ENCODE data around the gene DHRS7. TPM values are rescaled to one million over a fixed set of nuclear protein-coding genes. Genes with fewer than 3 reads are reported as not detected.

The DHRS7 gene
- total RNA-seq, 1 donor from 2014 or later, result 69.3 TPM

DNA sequence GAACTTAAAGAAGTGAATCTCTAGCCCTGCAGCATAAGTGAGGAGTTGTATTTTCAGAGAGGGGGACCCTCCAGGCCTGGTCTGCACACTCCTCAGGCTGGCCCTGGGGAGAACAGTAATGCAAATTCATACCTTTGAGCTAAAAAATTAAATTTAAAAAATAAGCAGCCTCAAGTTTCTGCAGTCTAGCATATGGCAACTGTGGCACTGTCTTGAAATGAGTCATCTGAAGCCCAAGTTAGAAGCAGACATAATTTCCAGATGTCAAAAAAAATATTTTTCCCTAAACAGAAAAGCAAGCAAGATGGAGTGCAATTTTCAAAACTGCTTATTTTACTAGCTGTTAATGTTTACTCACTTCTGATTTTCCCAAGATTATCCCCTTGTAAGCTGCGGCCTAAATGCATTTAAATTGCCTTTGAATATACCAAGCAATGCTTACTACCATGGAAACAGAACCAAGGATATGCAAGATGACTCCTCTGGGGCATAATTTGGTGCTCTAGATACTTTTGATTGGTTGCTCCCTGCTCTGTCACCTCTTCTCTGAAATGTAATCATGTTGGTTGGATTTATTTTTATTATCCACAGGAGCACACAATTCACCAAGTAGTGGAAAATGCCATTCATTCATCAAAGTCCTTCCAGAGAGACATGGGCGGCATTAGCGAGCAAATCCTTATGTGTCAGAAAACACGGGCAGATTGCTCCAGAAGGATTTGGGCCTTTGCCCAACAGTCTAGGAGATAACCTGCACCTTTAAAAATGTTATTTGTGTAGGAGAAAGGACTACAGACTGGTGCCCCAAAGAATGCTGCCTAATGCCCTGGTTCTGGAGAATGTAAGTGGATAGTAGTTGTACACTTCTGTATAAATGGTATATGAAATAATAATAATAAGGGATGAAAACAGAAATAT, 25.0 kb upstream of the DHRS7 start:
- H3K27me3 ChIP-seq, result no peaks in the 10 kb centered on the region
- TF ChIP-seq, protein P1, sequence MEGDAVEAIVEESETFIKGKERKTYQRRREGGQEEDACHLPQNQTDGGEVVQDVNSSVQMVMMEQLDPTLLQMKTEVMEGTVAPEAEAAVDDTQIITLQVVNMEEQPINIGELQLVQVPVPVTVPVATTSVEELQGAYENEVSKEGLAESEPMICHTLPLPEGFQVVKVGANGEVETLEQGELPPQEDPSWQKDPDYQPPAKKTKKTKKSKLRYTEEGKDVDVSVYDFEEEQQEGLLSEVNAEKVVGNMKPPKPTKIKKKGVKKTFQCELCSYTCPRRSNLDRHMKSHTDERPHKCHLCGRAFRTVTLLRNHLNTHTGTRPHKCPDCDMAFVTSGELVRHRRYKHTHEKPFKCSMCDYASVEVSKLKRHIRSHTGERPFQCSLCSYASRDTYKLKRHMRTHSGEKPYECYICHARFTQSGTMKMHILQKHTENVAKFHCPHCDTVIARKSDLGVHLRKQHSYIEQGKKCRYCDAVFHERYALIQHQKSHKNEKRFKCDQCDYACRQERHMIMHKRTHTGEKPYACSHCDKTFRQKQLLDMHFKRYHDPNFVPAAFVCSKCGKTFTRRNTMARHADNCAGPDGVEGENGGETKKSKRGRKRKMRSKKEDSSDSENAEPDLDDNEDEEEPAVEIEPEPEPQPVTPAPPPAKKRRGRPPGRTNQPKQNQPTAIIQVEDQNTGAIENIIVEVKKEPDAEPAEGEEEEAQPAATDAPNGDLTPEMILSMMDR (IDR thresholded peaks at IDR 0.05), result no peak
- no peak overlapping the region for H3K27ac ChIP-seq
- H3K9me3 ChIP-seq, result no peaks in the 10 kb centered on the region
- DNase-seq, result no peak
- no peaks in the 10 kb centered on the region for H3K36me3 ChIP-seq
- H3K4me1 ChIP-seq, result no peaks in the 10 kb centered on the region
- ATAC-seq, result no peak
- intact Hi-C loops (cut with DNase I), result loop anchor here (10.0 kb wide), 2 partner anchors 125 to 225 kb away; no protein-coding TSS in a partner anchor
- H3K4me3 ChIP-seq, result no peak overlapping the region

DNA sequence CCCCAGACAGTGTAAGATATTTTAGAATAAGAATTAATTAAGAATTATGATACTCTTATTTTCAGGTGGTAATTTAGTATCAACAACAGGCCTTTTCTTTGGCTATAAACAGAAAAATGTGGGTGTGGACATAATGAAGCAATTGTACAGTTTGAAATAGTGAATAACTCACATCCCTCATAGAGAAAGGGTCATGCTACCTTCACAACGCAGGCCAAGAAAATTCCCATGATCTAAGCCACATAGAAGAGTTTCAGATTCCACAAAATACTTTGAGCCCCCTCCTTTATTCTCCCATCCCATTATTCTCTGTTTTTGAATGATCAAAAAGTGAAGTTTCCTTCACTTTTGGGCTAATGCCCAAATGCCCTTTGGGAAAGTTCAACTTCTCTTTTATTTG, 23.5 kb upstream of the DHRS7 start:
- no peak overlapping the region for H3K27ac ChIP-seq
- intact Hi-C loops (cut with DNase I), result loop anchor here (10.0 kb wide), 2 partner anchors 124 to 224 kb away; no protein-coding TSS in a partner anchor

DNA sequence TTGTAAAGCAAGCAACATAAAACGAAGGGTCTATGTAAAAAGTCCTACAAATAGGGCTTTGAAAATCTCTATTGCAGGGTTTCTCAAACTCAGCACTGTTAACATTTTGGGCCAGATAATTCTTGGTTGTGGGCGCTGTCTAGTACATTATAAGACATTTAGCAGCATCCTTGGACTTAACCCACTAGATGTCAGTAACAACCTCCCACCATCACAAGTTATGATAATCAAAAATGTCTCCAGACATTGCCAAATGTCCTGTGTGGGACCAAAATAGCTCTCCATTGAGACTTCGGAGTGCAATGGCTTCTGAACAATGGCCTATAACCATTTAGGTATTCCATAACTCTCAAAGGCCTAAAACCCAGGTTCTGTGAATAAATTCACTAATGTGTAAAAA, 22.9 kb upstream of the DHRS7 start:
- ATAC-seq (no peak), DNase-seq (no peak)
- H3K27ac ChIP-seq, result no peak overlapping the region
- H3K4me3 ChIP-seq, result no peak overlapping the region
- H3K9me3 ChIP-seq, result no peaks in the 10 kb centered on the region
- no peaks in the 10 kb centered on the region for H3K27me3 ChIP-seq
- intact Hi-C loops (cut with DNase I), result loop anchor here (10.0 kb wide), 2 partner anchors 123 to 223 kb away; no protein-coding TSS in a partner anchor
- TF ChIP-seq, protein P1 (IDR thresholded peaks at IDR 0.05), result no peak
- H3K36me3 ChIP-seq, result no peaks in the 10 kb centered on the region
- H3K4me1 ChIP-seq, result peaks cover 6% of the 10 kb centered on the region

More for the DNA sequence above, 23.5 kb upstream of the DHRS7 start:
- H3K9me3 ChIP-seq, result no peaks in the 10 kb centered on the region
- DNase-seq (no peak), ATAC-seq (no peak)
- no peaks in the 10 kb centered on the region for H3K36me3 ChIP-seq
- no peaks in the 10 kb centered on the region for H3K27me3 ChIP-seq
- peaks cover 4% of the 10 kb centered on the region for H3K4me1 ChIP-seq
- TF ChIP-seq, protein P1 (IDR thresholded peaks at IDR 0.05), result no peak
- H3K4me3 ChIP-seq, result no peak overlapping the region

DNA sequence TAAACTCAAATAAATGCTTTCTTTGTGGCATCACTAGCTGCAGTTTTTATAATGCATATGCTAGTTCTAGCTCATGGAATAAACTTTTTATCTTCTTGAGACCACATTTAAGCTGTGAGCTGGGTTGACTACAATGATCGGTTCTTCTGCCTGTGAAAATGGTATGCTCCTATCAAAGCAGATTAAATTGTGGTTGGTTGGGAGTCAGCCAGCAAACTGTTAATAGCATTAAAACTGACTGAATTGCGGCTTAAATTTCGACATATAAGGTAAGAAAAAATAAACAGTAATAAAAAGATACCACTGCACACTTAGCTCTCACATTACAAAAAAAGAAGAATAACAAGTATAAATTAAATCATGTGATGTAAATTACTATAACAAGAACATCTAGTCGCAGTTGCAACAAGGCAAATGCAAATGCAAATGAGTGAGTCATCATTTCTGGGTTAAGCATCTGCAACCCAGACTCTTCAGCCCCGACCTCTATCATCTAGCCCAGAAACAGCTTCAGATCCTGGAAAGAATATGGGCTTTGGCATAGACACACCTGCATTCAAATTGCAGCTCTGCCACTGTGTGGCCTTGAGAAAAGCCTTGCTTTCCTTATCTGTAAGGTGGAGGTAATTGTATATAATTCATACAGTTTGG, 19.8 kb upstream of the DHRS7 start:
- intact Hi-C loops (cut with DNase I), result loop anchor here (10.0 kb wide), 2 partner anchors 120 to 220 kb away; no protein-coding TSS in a partner anchor
- no peaks in the 10 kb centered on the region for H3K27me3 ChIP-seq
- TF ChIP-seq, protein P1 (IDR thresholded peaks at IDR 0.05), result no peak
- no peak overlapping the region for H3K4me3 ChIP-seq
- ATAC-seq (no peak), DNase-seq (no peak)
- H3K36me3 ChIP-seq, result no peaks in the 10 kb centered on the region
- no peaks in the 10 kb centered on the region for H3K9me3 ChIP-seq
- H3K4me1 ChIP-seq, result peaks cover 6% of the 10 kb centered on the region
- no peak overlapping the region for H3K27ac ChIP-seq

DNA sequence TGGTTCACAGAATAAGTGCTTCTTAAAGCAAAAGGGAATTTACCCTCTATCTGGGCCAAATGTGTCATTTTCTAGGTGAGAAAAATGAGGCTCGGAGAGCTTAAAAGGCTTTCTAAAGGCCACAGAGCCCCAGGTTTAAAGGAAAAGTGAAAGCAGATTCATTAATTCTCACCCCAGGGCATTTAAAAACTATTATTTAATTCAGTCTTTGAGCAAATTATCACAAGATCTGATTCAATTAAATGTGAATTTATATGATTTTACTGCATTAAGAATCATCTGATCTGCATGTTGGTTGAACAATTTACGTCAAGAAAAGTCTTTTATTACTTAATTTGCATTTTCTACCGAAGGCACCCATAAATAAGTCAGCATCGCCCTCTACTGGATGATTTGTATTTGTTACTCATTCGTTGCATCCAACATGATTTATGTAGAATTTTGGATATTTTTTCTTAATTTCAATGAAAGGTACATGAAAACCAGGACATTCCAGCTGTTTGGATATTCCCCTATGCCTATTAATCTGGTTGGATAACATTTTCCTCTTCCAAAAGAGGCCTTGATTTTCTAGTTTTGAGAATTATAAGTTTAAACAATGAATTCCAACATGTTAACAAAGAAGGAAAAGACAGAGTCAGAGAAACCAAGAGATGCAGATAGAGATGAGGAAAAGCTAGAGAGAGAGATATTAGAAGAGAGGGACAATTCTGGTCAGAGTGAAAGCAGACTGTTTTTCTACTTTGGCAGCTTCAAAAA, 19.1 kb upstream of the DHRS7 start:
- intact Hi-C loops (cut with DNase I), result loop anchor here (10.0 kb wide), 2 partner anchors 120 to 220 kb away; no protein-coding TSS in a partner anchor
- Histone ChIP-seq H3K36me3 (no peaks in the 10 kb centered on the region), H3K9me3 (no peaks in the 10 kb centered on the region), H3K4me3 (peak overlapping the region; percentile 52), H3K4me1 (peaks cover 6% of the 10 kb centered on the region), H3K27me3 (no peaks in the 10 kb centered on the region), H3K27ac (peak overlapping the region; percentile 64)
- ATAC-seq (peak; percentile 64), DNase-seq (no peak)
- TF ChIP-seq, protein P1 (IDR thresholded peaks at IDR 0.05), result peak; percentile 78
